Stimulated activated CD4-positive, alpha-beta T cell treated with anti-CD3 and anti-CD28 coated beads, Interleukin-15, amount 100 ng/mL, for 48 hours (primary cell): ENCODE measurements around the gene PPP4R3B.
"Not testable (repeated sequence)": the region's sequence is repeated elsewhere in the genome, so short reads cannot be mapped to it uniquely, and the experiment has no call there.

ENCODE experiments used
- DNase-seq, 2 donors: peaks; one replicate each; pipeline ENCODE4 v3.0.0-alpha.2; 2020; ENCODE audit warnings: low read depth in 2 of 2

Gene PPP4R3B

GRCh38 chr2:55617175-55618024, at the start of gene PPP4R3B:
TSS of gene PPP4R3B (minus strand) at chr2:55617622. CDS start at chr2:55617285, 337 bp downstream.
- DNase-seq, result peak; percentile 96 to 98

DNA sequence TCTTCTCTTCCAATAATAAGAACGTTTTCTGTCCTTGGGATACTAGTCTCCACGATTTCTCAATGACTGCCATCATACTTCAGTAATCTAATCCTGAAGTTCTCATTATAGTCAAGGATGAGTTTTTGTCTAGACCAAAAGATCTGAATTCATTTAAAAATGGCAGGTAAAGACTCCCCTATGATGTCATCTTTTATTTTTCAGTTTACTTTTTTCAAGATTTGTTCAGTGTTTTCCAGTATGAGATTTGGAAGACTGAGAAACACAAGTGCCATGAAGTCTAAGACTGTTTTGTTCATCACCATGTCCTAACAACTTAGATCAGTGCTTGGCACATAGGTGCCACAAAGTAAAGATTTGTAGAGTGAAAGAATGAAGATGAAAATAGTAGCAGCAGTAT, 35.8 kb upstream of the PPP4R3B start:
- DNase-seq, result no peak

DNA sequence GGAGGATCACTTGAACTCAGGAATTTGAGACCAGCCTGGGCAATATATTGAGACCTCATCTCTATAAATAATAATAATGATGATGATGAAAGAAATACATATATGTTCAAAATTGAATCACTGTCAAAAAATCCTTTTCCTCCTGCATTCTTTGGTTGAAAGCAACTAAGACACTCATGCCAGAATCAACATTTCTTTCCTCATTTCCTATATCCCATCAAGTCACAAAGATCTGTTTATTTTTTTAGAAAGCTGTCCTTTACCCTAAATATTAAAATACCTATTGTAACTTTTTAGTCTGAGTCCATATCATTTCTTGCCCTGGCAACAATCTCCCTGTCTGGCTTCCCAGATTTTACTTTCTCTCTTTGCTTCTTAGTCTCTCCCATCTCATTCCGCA, 31.8 kb upstream of the PPP4R3B start:
- no peak for DNase-seq

DNA sequence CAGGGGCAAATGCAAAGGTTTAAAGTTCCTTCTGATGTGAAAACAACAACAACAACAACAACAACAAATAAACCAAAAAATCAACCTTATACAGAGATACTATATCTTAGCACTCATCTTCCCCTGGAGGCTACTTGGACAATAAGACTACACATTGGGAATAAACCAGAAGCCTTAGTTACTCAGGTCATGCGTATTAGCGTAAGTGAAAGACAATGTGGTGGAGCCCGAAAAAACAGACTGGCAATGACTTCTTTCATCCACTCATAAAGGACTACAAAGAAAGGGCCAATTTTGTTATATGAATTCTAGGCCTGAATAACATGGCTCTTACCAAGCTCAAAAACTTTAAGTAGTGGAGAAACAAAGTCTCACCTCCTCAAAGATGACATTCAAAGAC, 19.4 kb upstream of the PPP4R3B start:
- no peak for DNase-seq

GRCh38 chr2:55628931-55629330, 11.5 kb upstream of the PPP4R3B start:
- no peak for DNase-seq

GRCh38 chr2:55627915-55628314, 10.5 kb upstream of the PPP4R3B start:
- DNase-seq, result no peak

GRCh38 chr2:55621802-55622201, 4.4 kb upstream of the PPP4R3B start:
- no peak for DNase-seq

DNA sequence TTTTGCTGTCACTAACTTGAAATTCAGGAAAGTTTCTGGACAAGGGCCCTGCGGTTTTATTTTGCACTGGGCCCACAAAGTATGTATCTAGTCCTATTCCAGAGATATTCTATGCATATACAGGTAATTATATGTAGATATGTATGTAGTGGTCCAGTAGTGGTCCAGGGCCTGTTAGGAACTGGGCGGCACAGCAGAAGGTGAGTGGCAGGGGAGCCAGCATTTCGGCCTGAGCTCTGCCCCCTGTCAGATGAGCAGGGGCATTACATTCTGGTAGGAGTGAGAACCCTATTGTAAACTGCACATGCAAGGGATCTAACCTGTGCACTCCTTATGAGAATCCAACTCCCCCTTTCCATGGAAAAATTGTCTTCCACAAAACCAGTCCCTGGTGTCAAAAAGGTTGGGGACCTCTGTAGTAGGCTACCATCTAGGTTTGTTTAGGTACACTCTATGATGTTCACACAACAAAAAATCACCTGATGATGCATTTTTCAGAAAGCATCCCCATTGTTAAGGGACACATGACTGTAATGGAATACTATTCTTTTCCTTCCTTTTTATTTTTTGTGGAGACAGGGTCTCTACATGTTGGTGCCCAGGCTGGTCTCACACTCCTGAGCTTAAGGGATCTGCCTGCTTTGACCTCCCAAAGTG, 2.8 kb upstream of the PPP4R3B start:
- DNase-seq, result no peak

DNA sequence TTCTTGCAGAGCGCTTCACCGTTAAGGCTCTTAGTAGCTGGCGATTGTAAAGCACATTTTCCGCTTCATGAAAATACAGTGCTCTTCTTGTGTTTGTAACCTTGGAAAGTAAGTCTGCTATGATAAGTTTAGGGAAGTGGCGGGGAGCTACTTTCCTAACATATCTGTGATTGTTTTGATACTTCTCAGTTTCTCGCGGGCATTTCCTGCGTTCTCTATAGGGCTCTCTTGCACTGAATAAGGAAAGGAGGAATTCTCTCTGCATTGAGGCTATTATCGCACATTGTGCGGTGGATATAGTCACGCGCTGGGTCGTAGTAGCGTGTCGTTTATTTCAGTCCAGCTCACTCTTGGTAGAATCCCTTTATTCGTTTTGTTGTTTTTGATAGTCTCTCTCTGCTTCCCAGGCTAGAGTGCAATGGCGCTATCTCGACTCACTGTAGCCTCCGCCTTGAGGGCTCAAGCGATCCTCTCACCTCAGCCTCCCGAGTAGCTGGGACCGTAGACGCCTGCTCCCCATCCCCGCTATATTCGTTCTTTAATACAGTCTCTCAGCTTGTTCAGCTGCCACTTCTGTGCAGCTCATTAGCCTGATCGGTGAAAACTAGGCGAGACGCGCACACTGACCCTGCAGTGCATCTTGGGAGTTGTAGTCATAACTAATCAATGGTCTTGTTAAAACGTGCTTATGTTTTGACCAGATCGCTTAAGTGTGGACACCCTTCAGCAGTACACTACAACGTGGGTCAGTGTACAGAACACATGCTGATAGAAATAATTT, 1.0 kb upstream of the PPP4R3B start:
- peak; percentile 16 to 27 for DNase-seq

DNA sequence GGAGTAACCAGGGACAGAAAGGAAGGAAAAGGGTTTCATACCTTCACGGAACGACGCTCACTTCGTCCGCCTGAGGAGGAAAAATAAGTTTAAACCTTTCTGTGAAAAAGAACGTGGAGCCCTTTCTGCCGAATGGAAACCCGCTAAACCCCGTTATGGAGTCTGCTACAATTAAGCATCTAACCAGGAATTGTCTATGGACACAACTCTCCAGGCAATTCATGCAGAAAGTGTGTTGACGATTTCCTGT, 528 bp upstream of the PPP4R3B start:
- no peak for DNase-seq

DNA sequence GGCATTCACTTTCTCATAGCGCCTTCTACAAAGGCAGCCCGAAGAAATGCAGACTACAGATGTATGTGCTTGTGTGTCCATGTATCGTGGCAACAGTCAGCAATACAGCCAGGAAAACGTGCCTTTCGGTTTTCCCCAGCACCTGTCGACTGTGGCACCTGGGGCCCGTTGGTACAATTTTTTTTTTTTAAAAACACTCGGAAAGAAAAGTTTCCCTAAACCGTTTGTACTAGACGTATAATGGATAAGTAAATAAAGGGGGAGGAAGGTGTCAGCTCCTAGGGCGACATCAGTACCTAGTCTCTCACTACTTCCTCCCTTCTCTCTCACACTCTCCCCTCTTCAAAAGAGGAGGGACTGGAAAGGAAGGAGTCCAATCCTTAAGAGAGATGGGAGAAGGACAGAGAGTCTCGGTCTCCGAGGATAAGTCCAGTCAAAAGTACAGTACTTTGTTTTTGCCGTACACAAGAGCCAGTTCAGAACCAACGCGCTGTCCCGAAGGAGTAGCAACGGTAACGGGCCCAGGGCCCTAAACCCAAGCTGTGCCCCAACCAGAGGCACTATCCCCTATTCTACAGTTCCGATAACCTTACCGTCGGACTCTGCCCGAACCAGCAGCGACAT, 759 bp downstream of the PPP4R3B start:
- DNase-seq, result peak in 1 of 2 donors; percentile 8

GRCh38 chr2:55611997-55612396, 5.4 kb downstream of the PPP4R3B start:
- no peak for DNase-seq

DNA sequence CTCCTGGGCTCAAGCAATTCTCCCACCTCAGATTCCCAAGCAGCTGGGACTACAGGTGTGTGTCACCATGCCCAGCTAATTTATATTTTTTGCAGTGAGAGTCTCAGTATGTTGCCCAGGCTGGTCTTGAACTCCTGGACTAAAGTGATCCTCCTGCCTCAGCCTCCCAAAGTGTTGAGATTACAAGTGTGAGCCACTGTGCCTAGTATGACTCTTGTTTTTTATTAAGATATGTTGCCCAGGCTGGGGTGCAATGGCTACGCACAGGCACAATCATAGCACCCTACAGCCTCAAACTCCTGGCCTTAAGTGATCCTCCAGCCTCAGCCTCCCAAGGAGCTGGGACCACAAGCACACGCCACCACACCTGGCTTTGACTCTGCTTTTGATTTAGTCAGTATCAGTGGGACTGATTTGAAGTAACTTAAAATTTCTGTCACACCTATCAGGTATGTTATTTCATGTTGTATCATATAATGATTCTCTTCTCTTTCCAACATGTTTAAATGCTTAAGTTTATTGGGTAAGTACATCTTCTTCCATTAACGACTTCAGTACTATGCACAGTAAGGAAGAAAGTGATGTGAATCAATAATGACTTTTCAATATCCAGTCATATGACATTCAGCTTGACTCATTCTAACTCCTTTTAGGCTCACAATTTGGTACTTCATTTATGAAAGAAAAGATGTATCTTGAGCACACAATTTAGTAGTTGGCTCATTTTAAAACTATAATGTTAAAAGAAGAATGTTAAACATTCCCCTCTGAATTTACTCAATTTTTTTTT, 6.3 kb downstream of the PPP4R3B start:
- DNase-seq, result no peak

DNA sequence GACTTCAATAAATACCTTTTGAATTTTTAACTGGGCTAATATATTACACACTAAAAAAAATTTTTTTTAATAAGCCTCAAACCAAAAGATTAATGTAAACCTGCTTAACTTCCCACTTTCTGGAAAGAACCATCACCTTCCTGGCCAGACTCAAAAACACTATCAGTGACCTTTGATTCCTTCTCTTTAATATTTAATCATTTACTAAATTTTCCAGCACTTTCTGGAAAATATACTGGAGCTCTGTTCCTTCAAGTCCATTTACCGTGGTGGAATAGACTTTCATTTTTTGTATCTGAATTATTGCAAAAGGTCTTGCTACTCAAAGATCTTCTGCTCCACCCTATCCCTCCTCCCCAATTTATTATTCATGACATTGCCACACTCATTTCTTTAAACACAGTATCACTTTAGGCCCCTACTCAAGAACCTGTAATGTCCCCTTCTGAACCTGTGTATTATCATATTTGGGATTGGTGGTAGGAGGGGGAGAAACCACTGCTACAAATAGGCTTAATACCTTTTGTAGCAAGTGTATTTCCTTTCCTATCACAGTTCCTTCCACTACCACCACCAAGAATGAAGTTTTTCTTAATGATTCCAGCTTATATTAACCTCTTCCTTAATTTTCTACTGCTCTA, 7.4 kb downstream of the PPP4R3B start:
- DNase-seq, result no peak

- no peak for DNase-seq
These were observed 8.1 kb downstream of the PPP4R3B start for GRCh38 chr2:55609193-55609794.

DNA sequence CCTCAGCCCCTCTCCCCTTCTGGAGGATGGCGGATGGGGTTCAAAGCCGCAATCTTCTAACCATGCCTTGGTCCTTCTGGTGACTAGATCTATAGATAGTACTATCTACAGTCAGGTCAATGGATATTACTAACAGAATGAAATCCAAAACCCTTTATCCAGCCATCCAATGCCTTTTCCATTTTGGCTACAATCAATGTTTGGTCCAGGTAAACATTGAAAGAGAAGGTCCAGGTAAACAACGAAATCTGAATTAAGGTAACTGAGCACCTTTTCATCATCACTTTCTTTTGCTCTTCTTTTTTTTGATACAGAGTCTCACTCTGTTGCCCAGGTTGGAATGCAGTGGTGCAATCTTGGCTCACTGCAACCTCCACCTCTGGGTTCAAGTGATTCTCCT, 9.7 kb downstream of the PPP4R3B start:
- no peak for DNase-seq

DNA sequence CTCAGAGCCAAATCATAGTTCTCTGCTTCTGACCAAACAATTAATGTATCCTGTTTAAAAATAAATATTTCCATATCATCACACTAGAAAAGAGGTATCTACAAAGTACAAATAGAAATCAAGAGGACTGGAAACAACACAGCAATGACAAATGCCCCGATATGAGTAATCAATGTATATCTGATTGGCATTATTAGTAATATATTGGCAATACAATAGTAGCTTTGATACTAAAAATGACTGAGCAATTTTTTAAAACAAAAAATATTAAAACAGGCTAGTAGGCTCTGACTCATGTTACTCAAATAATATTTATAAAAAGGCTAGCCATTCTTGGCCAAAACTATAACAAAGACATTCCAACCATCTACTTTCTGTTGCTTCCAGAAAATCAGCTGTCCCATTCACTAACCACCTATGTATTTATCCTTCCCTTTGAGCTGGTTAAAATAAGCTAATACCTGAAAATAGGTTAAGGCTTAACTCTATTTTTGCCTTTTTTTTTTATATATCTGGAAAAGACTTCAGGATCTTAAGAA, 13.3 kb downstream of the PPP4R3B start:
- no peak for DNase-seq

DNA sequence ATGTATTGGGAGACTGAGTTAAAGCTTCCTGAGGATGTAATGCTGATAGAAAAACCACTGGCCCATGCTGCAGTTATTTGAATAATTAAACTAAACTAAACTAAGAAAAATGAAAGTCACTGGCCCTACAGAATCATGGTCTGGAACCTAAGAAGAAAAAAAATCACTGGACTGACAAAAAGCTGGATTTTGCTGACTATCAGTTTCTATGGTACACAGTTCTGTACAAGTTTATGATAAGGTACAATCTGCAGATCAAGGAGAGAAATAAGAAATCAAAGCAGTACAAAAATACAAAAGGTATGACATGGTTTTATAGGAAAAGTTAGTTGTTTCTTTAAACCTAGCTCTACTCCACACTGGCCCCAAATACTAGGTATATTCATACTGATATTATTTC, 15.6 kb downstream of the PPP4R3B start:
- DNase-seq, result no peak

DNA sequence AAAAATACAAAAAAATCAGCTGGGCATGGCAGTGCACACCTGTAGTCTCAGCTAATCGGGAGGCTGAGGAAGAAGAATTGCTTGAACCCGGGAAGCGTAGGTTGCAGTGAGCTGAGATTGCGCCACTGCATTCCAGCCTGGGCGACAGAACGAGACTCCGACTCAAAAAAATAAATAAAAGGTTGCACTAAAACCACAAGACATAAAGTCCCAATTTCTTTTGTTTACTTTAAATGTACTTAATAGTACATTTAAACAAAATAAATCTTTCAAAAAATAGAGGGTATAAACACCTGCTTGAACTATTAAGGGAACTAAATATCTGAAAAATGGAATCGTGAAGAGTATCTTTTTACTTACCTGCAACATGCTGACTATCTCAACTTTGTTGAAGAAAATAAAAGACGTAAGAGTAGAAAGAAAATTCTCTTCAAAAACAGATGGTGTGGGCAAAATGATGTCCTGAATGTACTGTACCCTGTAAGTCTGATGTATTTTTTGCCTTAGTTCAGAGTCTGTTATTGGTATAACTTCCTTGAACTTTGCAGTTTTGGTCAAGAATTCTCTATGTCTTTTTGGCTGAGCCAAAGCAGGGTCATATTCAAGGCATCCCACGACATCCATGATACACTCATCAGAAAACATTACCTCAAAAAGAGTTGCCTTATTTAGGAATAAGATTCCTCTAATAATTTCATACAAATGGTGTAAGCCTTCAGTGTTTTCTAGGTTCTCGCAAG, 19.2 kb downstream of the PPP4R3B start:
- DNase-seq, result no peak

DNA sequence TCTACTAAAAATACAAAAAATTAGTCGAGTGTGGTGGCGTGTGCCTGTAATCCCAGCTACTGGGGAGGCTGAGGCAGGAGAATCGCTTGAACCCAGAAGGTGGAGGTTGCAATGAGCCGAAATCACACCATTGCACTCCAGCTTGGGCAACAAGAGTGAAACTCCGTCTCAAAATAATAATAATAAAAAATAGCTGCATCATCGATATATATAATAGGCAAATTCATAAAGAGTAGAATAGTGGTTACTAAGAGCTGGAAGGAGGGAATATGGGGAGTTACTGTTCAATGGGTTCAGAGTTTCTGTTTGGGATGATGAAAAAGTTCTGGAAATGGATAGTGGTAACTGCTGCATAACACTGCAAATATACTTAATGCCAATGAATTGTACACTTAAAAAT, 20.6 kb downstream of the PPP4R3B start:
- DNase-seq, result not testable (repeated sequence)
